Subcutaneous adipose tissue (tissue), 4 donors: ENCODE results near the gene RHOT2. TPM values are rescaled to one million over a fixed set of nuclear protein-coding genes. Genes with fewer than 3 reads are reported as not detected.

Source experiments
- total RNA-seq, 4 donors: library from RNA; depleted of rRNA; stranded (reverse); fragments of >200 nt; gene quantifications; one replicate each; pipeline ENCODE4 v1.1.0, GENCODE V29; 2016
- TF ChIP-seq, protein P1 (sequence below): fragments of 450-650 bp; IDR thresholded peaks from one replicate; pipeline ENCODE4 v1.5.1; 2016; ENCODE audit warnings: low read depth, mild to moderate bottlenecking, control low read depth, antibody characterized with exemption, moderate library complexity

Gene RHOT2
- total RNA-seq, 4 donors from 2014 or later: 26.2 to 75.4 (median 37.8) TPM

DNA sequence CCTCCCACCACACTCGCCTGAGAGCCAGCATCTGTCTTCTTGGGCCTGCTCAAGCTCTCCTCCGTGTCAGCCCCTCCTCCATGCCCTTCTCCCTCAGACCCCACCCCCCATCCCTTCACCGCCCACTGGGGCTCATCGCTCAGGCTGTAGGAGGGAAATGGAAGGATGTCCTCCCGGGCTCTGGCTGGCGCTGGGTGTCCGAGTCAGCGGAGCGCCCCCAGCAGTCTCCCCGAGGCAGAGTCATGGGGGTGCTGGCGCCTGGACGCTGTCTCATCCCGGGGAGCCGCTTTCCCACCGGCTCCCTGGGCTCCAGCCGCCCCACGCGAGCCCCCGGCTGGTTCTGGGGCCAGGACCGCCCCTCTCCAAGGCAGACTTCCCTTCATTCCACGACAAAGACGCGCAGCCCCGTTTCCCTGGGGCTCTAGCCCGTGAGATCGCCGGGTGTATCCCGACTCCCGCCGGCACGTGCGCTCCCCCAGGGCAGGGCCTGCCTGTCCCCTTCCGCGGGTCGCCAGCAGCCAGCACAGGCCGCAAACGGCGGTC lies 52.6 kb downstream of the RHOT2 start:
- TF ChIP-seq, protein P1, sequence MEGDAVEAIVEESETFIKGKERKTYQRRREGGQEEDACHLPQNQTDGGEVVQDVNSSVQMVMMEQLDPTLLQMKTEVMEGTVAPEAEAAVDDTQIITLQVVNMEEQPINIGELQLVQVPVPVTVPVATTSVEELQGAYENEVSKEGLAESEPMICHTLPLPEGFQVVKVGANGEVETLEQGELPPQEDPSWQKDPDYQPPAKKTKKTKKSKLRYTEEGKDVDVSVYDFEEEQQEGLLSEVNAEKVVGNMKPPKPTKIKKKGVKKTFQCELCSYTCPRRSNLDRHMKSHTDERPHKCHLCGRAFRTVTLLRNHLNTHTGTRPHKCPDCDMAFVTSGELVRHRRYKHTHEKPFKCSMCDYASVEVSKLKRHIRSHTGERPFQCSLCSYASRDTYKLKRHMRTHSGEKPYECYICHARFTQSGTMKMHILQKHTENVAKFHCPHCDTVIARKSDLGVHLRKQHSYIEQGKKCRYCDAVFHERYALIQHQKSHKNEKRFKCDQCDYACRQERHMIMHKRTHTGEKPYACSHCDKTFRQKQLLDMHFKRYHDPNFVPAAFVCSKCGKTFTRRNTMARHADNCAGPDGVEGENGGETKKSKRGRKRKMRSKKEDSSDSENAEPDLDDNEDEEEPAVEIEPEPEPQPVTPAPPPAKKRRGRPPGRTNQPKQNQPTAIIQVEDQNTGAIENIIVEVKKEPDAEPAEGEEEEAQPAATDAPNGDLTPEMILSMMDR: no peak

DNA sequence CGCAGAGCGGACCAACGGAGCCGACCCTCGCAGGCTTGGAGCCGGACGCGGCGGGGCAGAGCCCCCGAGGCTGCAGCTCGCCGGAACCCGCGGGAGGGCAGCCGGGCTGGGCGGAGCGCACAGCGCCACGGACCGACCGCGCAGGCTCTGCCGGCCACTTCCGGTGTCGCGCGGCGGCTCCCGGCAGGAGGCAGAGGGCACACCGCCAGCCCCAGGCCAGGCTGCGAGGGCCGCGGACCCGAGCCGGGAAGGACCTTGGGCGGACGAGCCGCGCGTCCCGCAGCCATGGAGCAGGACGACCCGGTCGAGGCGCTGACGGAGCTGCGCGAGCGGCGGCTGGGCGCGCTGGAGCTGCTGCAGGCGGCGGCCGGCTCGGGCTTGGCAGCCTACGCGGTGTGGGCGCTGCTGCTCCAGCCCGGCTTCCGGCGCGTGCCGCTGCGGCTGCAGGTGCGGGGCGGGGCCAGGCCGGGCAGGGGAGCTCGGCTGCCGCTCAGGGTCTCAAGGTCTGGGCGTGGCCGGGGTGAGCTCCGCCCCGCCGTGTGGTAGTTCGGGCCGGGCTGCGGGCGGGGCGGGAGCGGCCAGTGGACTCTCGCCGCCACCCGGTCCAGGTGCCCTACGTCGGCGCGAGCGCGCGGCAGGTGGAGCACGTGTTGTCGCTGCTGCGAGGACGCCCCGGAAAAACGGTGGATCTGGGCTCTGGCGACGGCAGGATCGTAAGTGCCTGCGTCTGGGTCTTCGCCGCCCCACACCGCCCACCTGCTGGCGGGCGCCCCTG lies 53.2 kb downstream of the RHOT2 start, which contains the start of gene ANTKMT:
Gene ANTKMT (plus strand): TSS at position 157 of the 775 bp plus-strand sequence. CDS start 129 bp downstream, at position 286.
- TF ChIP-seq, protein P1: no peak

DNA sequence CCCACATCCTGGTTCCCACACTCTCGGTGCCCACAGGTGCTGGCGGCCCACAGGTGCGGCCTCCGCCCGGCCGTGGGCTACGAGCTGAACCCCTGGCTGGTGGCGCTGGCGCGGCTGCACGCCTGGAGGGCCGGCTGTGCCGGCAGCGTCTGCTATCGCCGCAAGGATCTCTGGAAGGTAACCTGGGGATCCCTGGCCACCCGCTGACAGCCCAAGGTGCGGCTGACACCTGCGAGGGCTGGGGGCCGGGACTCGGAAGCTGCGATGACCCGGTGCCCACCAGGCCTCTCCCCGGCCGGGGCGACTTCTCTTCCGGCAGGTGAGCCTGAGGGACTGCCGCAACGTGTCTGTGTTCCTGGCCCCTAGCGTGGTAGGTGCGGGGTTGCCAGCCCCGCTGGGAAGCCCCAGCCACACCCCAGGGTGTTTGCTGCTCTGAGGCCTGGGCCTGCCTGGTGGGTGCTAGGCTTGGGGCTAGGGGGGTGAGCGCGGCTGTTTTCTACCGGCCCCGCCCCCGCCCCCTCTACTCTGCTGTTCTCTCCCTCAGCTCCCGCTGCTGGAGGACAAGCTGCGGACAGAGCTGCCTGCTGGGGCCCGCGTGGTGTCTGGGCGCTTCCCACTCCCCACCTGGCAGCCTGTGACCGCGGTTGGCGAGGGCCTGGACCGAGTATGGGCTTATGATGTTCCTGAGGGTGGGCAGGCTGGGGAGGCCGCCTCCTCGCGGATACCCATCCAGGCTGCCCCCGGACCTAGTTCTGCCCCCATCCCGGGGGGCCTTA lies 54.0 kb downstream of the RHOT2 start:
- TF ChIP-seq, protein P1: no peak

DNA sequence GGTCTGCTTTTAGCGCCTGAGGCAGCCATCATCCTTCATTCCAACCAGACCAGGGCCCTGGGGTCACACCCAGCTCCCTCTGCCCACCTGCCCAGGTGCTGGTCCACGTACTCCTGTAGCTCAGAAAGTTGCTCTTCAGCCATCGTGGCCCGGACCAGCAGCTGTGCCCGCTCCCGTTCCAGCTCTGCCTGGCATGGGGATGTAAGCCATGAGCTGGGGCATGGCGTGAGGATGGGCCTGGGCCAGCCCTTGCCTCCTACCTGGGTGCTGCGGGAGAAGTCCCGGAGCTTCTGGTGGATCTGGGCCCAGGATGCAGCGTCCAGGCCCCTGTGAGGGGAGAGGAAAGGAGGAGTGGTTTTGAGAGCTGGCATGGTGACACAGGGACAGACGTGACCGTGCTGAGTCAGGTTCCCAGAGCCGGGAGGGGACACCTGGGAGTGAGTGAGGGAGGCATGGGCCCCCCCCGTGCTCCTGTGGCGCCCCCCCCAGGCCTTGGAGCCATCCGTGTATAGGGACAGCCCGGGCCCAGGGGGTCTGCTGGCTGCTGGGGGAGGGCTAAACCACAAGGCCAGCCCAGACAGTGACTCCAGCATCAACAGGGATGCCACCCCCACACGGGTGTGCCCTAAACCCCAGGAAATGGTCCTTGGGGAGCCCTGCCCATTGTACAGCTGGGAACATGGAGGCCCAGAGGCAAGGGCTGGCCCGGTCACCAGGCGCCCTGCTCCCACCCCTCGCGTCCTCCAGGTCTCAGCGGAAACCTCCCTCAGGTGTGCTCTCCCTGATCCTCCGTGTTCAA lies 55.1 kb downstream of the RHOT2 start:
- TF ChIP-seq, protein P1: no peak

DNA sequence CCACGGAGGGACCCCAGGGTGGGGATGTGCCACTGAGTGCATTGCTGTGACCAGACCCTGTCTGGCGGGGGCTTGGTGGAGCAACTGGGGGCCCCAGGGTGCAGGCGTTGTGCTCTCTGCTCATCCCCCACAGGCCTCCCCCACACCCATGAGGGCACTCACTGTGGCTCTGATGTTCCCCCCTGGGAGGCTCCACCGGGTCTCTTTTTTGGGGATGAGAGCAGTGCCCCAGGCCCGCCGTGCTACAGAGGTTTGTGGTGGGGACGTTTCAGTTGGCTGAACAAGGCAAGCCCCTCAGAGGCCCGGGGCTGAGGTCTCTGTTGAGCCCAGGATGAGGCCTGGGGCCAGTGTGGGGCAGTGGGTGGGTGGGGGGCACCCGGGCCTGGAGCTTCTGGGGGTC lies 55.8 kb downstream of the RHOT2 start:
- TF ChIP-seq, protein P1: no peak

Other genes starting within 250 kb of the RHOT2 start
- 10 to 100 TPM; 10.9 to 35.0 (median 21.0) TPM for gene RAB11FIP3, start 242.5 kb upstream of the RHOT2 start, total RNA-seq
- gene CAPN15, start 140.4 kb upstream of the RHOT2 start, total RNA-seq: 10 to 100 TPM in 3 of 4 donors, 1 to 10 TPM in 1; 7.6 to 30.0 (median 13.3) TPM
- not detected for gene PRR35, start 107.7 kb upstream of the RHOT2 start, total RNA-seq
- 1 to 10 TPM in 2 of 4 donors, under 1 TPM in 1, not detected in 1; 0.85 to 3.8 (median 2.0) TPM for gene NHLRC4, start 101.1 kb upstream of the RHOT2 start, total RNA-seq
- 10 to 100 TPM in 3 of 4 donors, 1 to 10 TPM in 1; 9.5 to 42.0 (median 16.4) TPM for gene PIGQ, start 98.2 kb upstream of the RHOT2 start, total RNA-seq
- 10 to 100 TPM in 2 of 4 donors, 1 to 10 TPM in 2; 7.7 to 32.2 (median 12.3) TPM for gene RAB40C, start 78.1 kb upstream of the RHOT2 start, total RNA-seq
- 1 to 10 TPM in 1 of 4 donors, not detected in 3; 1.5 TPM for gene WFIKKN1, start 37.1 kb upstream of the RHOT2 start, total RNA-seq
- gene METTL26, start 31.8 kb upstream of the RHOT2 start, total RNA-seq: 100 to 1,000 TPM in 3 of 4 donors, 10 to 100 TPM in 1; 72.2 to 199 (median 117) TPM
- 10 to 100 TPM; 19.2 to 60.7 (median 39.7) TPM for gene MCRIP2, start 26.3 kb upstream of the RHOT2 start, total RNA-seq
- 10 to 100 TPM in 1 of 4 donors, 1 to 10 TPM in 3; 6.7 to 30.1 (median 8.4) TPM for gene WDR90, start 18.8 kb upstream of the RHOT2 start, total RNA-seq
- 1 to 10 TPM in 2 of 4 donors, under 1 TPM in 1, not detected in 1; 0.66 to 1.7 (median 1.3) TPM for gene RHBDL1, start 7.5 kb downstream of the RHOT2 start, total RNA-seq
- gene STUB1, start 12.3 kb downstream of the RHOT2 start, total RNA-seq: 100 to 1,000 TPM; 107 to 244 (median 140) TPM
- 10 to 100 TPM; 27.4 to 67.8 (median 49.3) TPM for gene JMJD8, start 16.2 kb downstream of the RHOT2 start, total RNA-seq
- 10 to 100 TPM in 1 of 4 donors, 1 to 10 TPM in 3; 4.4 to 12.1 (median 6.4) TPM for gene WDR24, start 22.3 kb downstream of the RHOT2 start, total RNA-seq
- not detected for gene FBXL16, start 37.7 kb downstream of the RHOT2 start, total RNA-seq
- 10 to 100 TPM; 13.3 to 29.5 (median 26.0) TPM for gene METRN, start 47.0 kb downstream of the RHOT2 start, total RNA-seq
- 10 to 100 TPM; 12.6 to 55.6 (median 23.7) TPM for gene ANTKMT, start 53.0 kb downstream of the RHOT2 start, total RNA-seq
- gene CCDC78, start 58.3 kb downstream of the RHOT2 start, total RNA-seq: 1 to 10 TPM in 2 of 4 donors, under 1 TPM in 1, not detected in 1; 0.44 to 2.5 (median 1.5) TPM
- 1 to 10 TPM; 1.1 to 5.6 (median 2.6) TPM for gene HAGHL, start 59.0 kb downstream of the RHOT2 start, total RNA-seq
- gene CIAO3, start 72.9 kb downstream of the RHOT2 start, total RNA-seq: 10 to 100 TPM; 17.6 to 39.0 (median 22.5) TPM
- under 1 TPM in 2 of 4 donors, not detected in 2; 0.44 to 0.82 TPM for gene MSLN, start 92.6 kb downstream of the RHOT2 start, total RNA-seq
- 10 to 100 TPM in 3 of 4 donors, 1 to 10 TPM in 1; 9.9 to 13.0 (median 11.7) TPM for gene RPUSD1, start 120.2 kb downstream of the RHOT2 start, total RNA-seq
- gene CHTF18, start 120.5 kb downstream of the RHOT2 start, total RNA-seq: 10 to 100 TPM in 1 of 4 donors, 1 to 10 TPM in 3; 4.4 to 16.0 (median 8.9) TPM
- not detected for gene GNG13, start 132.6 kb downstream of the RHOT2 start, total RNA-seq